HEK293 (cell line): ENCODE measurements around the gene PYCR2.

Experiments used
- KLF9 ChIP-seq: fragments of 450-650 bp; formaldehyde crosslinking; IDR thresholded peaks from 2 replicates; pipeline ENCODE4 v1.5.1; 2016; ENCODE audit warnings: missing biosample characterization, missing genetic modification characterization, low read depth
- TCF7L2 ChIP-seq: IDR thresholded peaks from 2 replicates; pipeline ENCODE4 v1.6.1; 2011; ENCODE audit warnings: low read depth, mild to moderate bottlenecking, inconsistent platforms, low read length, moderate library complexity, borderline replicate concordance
- ZNF140 ChIP-seq: fragments of 450-650 bp; formaldehyde crosslinking; IDR thresholded peaks from 2 replicates; pipeline ENCODE4 v1.5.1; 2016; ENCODE audit warnings: missing biosample characterization, missing genetic modification characterization
- ZNF23 ChIP-seq: fragments of 450-650 bp; formaldehyde crosslinking; IDR thresholded peaks from 2 replicates; pipeline ENCODE4 v1.5.1; 2016; ENCODE audit warnings: missing biosample characterization, missing genetic modification characterization, borderline replicate concordance
- ZNF350 ChIP-seq: fragments of 450-650 bp; formaldehyde crosslinking; IDR thresholded peaks from 2 replicates; pipeline ENCODE4 v1.5.0; 2017; ENCODE audit warnings: missing biosample characterization, mild to moderate bottlenecking, missing genetic modification characterization
- ZNF501 ChIP-seq: fragments of 450-650 bp; formaldehyde crosslinking; IDR thresholded peaks from 2 replicates; pipeline ENCODE4 v1.5.1; 2016; ENCODE audit warnings: missing biosample characterization, missing genetic modification characterization
- TF ChIP-seq, protein P1 (sequence below): fragments of 450-650 bp; formaldehyde crosslinking; IDR thresholded peaks from 2 replicates; pipeline ENCODE4 v1.5.1; 2016; ENCODE audit warnings: missing biosample characterization, missing genetic modification characterization
- TF ChIP-seq, protein P2 (sequence below): fragments of 450-650 bp; IDR thresholded peaks from 2 replicates; pipeline ENCODE4 v1.5.1; 2018; ENCODE audit warnings: missing biosample characterization, missing genetic modification characterization
- TF ChIP-seq, protein P3 (sequence below): fragments of 450-650 bp; formaldehyde crosslinking; IDR thresholded peaks from 2 replicates; pipeline ENCODE4 v1.5.1; 2016; ENCODE audit warnings: missing biosample characterization, missing genetic modification characterization, borderline replicate concordance
- TF ChIP-seq, protein P4 (sequence below): fragments of 450-650 bp; formaldehyde crosslinking; IDR thresholded peaks from 2 replicates; pipeline ENCODE4 v1.5.1; 2016; ENCODE audit warnings: missing biosample characterization, missing genetic modification characterization, low read depth
- TF ChIP-seq, protein P5 (sequence below): fragments of 450-650 bp; formaldehyde crosslinking; IDR thresholded peaks from 2 replicates; pipeline ENCODE4 v1.5.1; 2016; ENCODE audit warnings: missing biosample characterization, missing genetic modification characterization

DNA sequence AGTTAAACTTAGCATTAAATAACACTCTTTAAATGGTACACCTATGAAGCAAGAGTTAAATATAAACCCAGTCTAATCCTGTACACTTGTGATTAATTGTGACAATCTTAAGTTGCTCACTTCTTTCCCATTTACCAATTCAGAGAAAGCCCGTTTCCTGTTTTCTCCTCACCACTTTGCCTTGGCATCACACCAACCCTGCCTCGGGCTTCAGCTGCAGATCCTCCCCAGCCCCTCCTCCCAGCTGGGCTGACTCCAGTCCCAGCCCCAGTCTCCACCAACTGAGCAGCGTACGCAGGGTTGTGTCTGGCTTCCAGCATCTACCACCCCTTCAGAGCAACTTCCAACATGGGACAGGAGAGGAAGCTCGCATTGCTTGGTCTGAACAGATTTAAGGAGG is 4.1 kb downstream of the PYCR2 start:
- TF ChIP-seq, protein P1, sequence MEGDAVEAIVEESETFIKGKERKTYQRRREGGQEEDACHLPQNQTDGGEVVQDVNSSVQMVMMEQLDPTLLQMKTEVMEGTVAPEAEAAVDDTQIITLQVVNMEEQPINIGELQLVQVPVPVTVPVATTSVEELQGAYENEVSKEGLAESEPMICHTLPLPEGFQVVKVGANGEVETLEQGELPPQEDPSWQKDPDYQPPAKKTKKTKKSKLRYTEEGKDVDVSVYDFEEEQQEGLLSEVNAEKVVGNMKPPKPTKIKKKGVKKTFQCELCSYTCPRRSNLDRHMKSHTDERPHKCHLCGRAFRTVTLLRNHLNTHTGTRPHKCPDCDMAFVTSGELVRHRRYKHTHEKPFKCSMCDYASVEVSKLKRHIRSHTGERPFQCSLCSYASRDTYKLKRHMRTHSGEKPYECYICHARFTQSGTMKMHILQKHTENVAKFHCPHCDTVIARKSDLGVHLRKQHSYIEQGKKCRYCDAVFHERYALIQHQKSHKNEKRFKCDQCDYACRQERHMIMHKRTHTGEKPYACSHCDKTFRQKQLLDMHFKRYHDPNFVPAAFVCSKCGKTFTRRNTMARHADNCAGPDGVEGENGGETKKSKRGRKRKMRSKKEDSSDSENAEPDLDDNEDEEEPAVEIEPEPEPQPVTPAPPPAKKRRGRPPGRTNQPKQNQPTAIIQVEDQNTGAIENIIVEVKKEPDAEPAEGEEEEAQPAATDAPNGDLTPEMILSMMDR (tag by site-specific recombination), result no peak
- TF ChIP-seq KLF9 (no peak), ZNF350 (tag by site-specific recombination) (no peak), ZNF23 (tag by site-specific recombination) (no peak), TCF7L2 (no peak), ZNF140 (no peak), ZNF501 (no peak)
- TF ChIP-seq, protein P2, sequence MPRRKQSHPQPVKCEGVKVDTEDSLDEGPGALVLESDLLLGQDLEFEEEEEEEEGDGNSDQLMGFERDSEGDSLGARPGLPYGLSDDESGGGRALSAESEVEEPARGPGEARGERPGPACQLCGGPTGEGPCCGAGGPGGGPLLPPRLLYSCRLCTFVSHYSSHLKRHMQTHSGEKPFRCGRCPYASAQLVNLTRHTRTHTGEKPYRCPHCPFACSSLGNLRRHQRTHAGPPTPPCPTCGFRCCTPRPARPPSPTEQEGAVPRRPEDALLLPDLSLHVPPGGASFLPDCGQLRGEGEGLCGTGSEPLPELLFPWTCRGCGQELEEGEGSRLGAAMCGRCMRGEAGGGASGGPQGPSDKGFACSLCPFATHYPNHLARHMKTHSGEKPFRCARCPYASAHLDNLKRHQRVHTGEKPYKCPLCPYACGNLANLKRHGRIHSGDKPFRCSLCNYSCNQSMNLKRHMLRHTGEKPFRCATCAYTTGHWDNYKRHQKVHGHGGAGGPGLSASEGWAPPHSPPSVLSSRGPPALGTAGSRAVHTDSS, result no peak
- TF ChIP-seq, protein P3, sequence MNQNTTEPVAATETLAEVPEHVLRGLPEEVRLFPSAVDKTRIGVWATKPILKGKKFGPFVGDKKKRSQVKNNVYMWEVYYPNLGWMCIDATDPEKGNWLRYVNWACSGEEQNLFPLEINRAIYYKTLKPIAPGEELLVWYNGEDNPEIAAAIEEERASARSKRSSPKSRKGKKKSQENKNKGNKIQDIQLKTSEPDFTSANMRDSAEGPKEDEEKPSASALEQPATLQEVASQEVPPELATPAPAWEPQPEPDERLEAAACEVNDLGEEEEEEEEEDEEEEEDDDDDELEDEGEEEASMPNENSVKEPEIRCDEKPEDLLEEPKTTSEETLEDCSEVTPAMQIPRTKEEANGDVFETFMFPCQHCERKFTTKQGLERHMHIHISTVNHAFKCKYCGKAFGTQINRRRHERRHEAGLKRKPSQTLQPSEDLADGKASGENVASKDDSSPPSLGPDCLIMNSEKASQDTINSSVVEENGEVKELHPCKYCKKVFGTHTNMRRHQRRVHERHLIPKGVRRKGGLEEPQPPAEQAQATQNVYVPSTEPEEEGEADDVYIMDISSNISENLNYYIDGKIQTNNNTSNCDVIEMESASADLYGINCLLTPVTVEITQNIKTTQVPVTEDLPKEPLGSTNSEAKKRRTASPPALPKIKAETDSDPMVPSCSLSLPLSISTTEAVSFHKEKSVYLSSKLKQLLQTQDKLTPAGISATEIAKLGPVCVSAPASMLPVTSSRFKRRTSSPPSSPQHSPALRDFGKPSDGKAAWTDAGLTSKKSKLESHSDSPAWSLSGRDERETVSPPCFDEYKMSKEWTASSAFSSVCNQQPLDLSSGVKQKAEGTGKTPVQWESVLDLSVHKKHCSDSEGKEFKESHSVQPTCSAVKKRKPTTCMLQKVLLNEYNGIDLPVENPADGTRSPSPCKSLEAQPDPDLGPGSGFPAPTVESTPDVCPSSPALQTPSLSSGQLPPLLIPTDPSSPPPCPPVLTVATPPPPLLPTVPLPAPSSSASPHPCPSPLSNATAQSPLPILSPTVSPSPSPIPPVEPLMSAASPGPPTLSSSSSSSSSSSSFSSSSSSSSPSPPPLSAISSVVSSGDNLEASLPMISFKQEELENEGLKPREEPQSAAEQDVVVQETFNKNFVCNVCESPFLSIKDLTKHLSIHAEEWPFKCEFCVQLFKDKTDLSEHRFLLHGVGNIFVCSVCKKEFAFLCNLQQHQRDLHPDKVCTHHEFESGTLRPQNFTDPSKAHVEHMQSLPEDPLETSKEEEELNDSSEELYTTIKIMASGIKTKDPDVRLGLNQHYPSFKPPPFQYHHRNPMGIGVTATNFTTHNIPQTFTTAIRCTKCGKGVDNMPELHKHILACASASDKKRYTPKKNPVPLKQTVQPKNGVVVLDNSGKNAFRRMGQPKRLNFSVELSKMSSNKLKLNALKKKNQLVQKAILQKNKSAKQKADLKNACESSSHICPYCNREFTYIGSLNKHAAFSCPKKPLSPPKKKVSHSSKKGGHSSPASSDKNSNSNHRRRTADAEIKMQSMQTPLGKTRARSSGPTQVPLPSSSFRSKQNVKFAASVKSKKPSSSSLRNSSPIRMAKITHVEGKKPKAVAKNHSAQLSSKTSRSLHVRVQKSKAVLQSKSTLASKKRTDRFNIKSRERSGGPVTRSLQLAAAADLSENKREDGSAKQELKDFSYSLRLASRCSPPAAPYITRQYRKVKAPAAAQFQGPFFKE (tag by site-specific recombination), result no peak
- TF ChIP-seq, protein P4, sequence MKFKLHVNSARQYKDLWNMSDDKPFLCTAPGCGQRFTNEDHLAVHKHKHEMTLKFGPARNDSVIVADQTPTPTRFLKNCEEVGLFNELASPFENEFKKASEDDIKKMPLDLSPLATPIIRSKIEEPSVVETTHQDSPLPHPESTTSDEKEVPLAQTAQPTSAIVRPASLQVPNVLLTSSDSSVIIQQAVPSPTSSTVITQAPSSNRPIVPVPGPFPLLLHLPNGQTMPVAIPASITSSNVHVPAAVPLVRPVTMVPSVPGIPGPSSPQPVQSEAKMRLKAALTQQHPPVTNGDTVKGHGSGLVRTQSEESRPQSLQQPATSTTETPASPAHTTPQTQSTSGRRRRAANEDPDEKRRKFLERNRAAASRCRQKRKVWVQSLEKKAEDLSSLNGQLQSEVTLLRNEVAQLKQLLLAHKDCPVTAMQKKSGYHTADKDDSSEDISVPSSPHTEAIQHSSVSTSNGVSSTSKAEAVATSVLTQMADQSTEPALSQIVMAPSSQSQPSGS (tag by site-specific recombination), result no peak
- TF ChIP-seq, protein P5, sequence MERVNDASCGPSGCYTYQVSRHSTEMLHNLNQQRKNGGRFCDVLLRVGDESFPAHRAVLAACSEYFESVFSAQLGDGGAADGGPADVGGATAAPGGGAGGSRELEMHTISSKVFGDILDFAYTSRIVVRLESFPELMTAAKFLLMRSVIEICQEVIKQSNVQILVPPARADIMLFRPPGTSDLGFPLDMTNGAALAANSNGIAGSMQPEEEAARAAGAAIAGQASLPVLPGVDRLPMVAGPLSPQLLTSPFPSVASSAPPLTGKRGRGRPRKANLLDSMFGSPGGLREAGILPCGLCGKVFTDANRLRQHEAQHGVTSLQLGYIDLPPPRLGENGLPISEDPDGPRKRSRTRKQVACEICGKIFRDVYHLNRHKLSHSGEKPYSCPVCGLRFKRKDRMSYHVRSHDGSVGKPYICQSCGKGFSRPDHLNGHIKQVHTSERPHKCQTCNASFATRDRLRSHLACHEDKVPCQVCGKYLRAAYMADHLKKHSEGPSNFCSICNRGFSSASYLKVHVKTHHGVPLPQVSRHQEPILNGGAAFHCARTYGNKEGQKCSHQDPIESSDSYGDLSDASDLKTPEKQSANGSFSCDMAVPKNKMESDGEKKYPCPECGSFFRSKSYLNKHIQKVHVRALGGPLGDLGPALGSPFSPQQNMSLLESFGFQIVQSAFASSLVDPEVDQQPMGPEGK (tag by site-specific recombination), result no peak
